Upper lobe of right lung (tissue), 1 donor: ENCODE data around the gene MAML3. TPM values are rescaled to one million over a fixed set of nuclear protein-coding genes. Genes with fewer than 3 reads are reported as not detected.

Experiments
- ATAC-seq: fragments of 200-7000 bp; cut with Tn5 transposase; one replicate; pipeline ENCODE4 v1.9.1; 2020; ENCODE audit warnings: mild to moderate bottlenecking, moderate library complexity
- DNase-seq: peaks from one replicate; pipeline ENCODE4 v3.0.0-alpha.2; 2020
- H3K27ac ChIP-seq: fragments of 200-600 bp; one replicate; pipeline ENCODE4 v1.8.0; 2022
- H3K27me3 ChIP-seq: fragments of 200-600 bp; one replicate; pipeline ENCODE4 v1.8.0; 2022; ENCODE audit warnings: mild to moderate bottlenecking
- H3K36me3 ChIP-seq: fragments of 200-600 bp; one replicate; pipeline ENCODE4 v1.8.0; 2022
- H3K4me1 ChIP-seq: fragments of 200-600 bp; one replicate; pipeline ENCODE4 v1.8.0; 2022
- H3K4me3 ChIP-seq: fragments of 200-600 bp; one replicate; pipeline ENCODE4 v1.8.0; 2022; ENCODE audit warnings: mild to moderate bottlenecking
- H3K9me3 ChIP-seq: fragments of 200-600 bp; one replicate; pipeline ENCODE4 v1.8.0; 2022
- intact Hi-C: fragments of 100-400 bp; cut with DNase I; formaldehyde crosslinking; loops from one replicate; pipeline ENCODE4 v1.11.0; 2022
- total RNA-seq: library from RNA; stranded (reverse); fragmentation: NEBNext Ultra II Directional; extraction: Animal tissue kit (Norgen Biotek cat#: 25700); gene quantifications from one replicate; pipeline ENCODE4 v1.2.1, GENCODE V29; 2021
- TF ChIP-seq, protein P1 (sequence below): fragments of 200-600 bp; IDR thresholded peaks from one replicate; pipeline ENCODE4 v1.8.0; 2022; ENCODE audit warnings: antibody characterized with exemption
- donor health status: DM: no; HTN: yes; CAD: no; lungs with severe emphysema.

Gene MAML3
- total RNA-seq, 1 donor from 2014 or later, result 13.1 TPM

DNA sequence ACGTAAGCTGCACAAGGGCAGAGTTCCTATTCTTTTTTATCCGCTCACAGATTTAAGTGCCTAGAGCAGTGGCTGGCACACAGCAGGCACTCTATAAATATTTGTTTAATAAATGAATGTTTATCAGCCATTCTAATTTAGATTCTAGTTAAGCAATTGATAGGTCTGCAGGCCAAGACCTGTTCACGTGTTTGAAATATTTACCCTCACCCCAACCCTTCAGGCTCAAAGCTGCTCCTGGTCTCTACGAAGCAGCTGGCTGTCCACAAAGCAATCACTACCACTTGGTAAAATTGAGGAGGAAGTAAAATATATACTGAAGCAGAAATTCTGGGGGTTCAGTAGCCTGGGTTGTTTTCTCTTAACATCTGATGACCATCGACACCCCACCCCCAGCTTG is 330.2 kb downstream of the MAML3 start:
- no peak for ATAC-seq
- Histone ChIP-seq H3K4me1 (no peaks in the 10 kb centered on the region), H3K27me3 (no peaks in the 10 kb centered on the region), H3K9me3 (no peaks in the 10 kb centered on the region), H3K27ac (no peak overlapping the region), H3K4me3 (no peak overlapping the region), H3K36me3 (no peaks in the 10 kb centered on the region)
- TF ChIP-seq, protein P1, sequence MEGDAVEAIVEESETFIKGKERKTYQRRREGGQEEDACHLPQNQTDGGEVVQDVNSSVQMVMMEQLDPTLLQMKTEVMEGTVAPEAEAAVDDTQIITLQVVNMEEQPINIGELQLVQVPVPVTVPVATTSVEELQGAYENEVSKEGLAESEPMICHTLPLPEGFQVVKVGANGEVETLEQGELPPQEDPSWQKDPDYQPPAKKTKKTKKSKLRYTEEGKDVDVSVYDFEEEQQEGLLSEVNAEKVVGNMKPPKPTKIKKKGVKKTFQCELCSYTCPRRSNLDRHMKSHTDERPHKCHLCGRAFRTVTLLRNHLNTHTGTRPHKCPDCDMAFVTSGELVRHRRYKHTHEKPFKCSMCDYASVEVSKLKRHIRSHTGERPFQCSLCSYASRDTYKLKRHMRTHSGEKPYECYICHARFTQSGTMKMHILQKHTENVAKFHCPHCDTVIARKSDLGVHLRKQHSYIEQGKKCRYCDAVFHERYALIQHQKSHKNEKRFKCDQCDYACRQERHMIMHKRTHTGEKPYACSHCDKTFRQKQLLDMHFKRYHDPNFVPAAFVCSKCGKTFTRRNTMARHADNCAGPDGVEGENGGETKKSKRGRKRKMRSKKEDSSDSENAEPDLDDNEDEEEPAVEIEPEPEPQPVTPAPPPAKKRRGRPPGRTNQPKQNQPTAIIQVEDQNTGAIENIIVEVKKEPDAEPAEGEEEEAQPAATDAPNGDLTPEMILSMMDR, result no peak
- no peak for DNase-seq
- intact Hi-C loops, result no loop called here

DNA sequence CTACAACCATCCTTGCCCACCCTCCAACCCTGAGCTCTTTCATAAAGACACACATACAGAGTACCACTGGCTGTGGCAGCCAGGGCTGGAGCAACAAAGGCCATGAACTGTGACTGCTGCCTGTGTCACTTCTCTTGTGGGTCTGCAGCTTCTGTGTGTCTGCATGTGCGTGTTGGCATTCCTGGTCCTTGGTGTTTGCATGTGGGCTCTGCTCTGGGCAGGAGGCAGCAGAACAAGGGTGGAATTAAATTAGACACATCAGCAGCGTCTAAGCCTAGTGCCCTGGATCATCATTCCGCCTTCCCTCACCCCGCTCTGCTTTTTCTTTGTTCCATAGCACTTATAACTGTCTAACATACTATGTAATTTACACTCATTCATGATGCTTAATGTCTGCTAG is 330.6 kb downstream of the MAML3 start:
- DNase-seq (no peak), ATAC-seq (no peak)
- Histone ChIP-seq H3K27me3 (no peaks in the 10 kb centered on the region), H3K36me3 (no peaks in the 10 kb centered on the region), H3K4me3 (no peak overlapping the region), H3K4me1 (no peaks in the 10 kb centered on the region), H3K27ac (no peak overlapping the region), H3K9me3 (no peaks in the 10 kb centered on the region)
- intact Hi-C loops, result no loop called here
- TF ChIP-seq, protein P1, result no peak

DNA sequence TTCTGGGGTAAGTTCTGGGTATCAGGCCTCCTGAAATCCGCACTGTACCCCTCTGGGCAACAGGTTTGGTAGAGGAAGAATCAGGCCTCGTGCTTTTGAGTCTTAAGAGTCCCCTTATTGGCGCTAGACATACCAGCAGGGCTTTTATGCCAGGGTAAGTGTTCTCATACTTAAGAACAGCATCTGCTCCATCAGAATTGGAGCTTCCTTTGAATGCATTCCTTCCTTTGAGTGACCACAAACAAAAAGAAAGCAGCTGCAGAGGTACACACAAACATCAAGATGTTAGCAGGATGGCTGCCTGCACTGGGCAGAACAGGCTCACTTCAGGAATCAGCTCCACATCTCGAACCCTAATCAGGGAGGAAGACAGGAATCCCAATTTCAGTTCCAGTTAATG is 331.6 kb downstream of the MAML3 start:
- Histone ChIP-seq H3K4me1 (no peaks in the 10 kb centered on the region), H3K9me3 (no peaks in the 10 kb centered on the region), H3K36me3 (no peaks in the 10 kb centered on the region), H3K4me3 (no peak overlapping the region), H3K27me3 (no peaks in the 10 kb centered on the region), H3K27ac (no peak overlapping the region)
- intact Hi-C loops, result no loop called here
- DNase-seq (no peak), ATAC-seq (no peak)
- TF ChIP-seq, protein P1, result no peak

DNA sequence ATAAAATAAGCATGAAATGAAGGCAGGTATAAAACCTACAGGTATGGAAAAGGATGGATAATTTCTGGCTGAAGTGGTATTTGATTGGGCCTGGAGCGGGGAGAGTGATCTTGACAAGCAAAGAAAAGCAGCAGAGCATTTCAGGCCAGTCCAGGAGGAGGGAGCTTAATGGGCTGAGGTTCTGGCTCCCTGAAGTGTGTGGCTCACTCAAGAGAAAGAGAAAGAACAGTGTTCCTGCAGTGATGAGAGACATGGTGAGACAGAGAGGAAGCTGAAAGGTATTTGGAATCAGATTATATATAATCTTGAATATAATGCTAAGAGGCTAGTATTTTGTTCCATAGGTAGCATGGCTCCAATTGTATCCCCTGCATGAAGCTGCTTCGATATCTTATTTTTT is 334.9 kb downstream of the MAML3 start:
- TF ChIP-seq, protein P1, result no peak
- no peak for ATAC-seq
- Histone ChIP-seq H3K27ac (no peak overlapping the region), H3K27me3 (no peaks in the 10 kb centered on the region), H3K36me3 (no peaks in the 10 kb centered on the region), H3K4me3 (no peak overlapping the region), H3K9me3 (no peaks in the 10 kb centered on the region), H3K4me1 (peaks cover 14% of the 10 kb centered on the region)
- DNase-seq, result no peak
- intact Hi-C loops, result no loop called here

DNA sequence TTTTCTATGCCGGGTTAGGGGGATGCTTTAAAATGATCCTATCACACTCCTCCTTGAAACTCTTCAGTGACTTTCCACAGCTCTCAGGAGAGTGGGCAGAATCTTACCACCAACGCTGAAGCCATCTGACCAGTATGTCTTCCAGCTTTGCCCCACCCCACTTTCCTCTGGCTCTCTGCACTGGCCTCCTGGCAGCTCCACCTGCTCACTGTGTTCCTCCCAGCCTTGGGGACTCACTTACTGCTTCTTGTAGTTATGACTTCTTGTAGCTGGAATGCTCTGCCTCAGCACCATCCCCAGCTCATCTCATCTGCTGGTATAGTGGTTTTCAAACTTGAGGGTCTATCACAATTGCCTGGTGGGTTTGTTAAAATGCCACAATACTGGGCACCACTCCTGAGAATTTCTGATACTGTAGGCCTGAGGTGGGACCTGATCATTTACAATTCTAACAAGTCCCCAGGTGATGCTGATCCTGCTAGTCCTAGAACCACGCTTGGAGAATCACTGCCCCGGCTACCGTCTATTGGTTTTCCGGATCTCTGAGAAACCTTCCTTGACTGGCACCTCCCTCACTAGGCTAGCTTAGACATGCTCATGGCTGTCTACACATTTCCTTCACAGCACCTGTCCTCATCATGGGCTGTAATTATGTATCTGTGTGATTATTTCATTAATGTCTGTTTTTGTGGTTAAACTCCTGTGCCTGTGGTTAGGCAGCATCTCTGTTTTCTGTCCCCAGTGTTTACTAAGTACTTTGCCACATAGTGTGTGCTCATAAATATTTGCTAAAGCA is 336.1 kb downstream of the MAML3 start:
- Histone ChIP-seq H3K4me3 (no peak overlapping the region), H3K4me1 (peaks cover 15% of the 10 kb centered on the region), H3K9me3 (no peaks in the 10 kb centered on the region), H3K27ac (no peak overlapping the region), H3K36me3 (no peaks in the 10 kb centered on the region), H3K27me3 (no peaks in the 10 kb centered on the region)
- intact Hi-C loops, result no loop called here
- ATAC-seq (no peak), DNase-seq (no peak)
- TF ChIP-seq, protein P1, result no peak
